Measurements from ENCODE around the gene MEIOB.

Gene MEIOB

GRCh38 chr16:1828645-1829410 lies 43.1 kb downstream of the MEIOB start:
- DNase-seq (ENCODE audit: low read depth): no peak

GRCh38 chr16:1826691-1827573 lies 45.0 kb downstream of the MEIOB start, which contains the start of the genes FAHD1 and HAGH:
Gene FAHD1, plus strand, starts transcription at chr16:1827206. Its CDS starts 33 bp downstream, at chr16:1827239.
Gene HAGH, minus strand, starts transcription at chr16:1826825. Its CDS starts 38 bp downstream, at chr16:1826787.
- peak; percentile 85 for DNase-seq (ENCODE audit: low read depth)

- no peak for DNase-seq (ENCODE audit: low read depth)
Observed at GRCh38 chr16:1825864-1826690, 45.9 kb downstream of the MEIOB start.

- no peak for DNase-seq (ENCODE audit: low read depth)
Observed at GRCh38 chr16:1825381-1825863, 46.5 kb downstream of the MEIOB start.

- no peak for DNase-seq (ENCODE audit: low read depth)
Observed at GRCh38 chr16:1823821-1824220, 48.1 kb downstream of the MEIOB start.

- DNase-seq (ENCODE audit: low read depth): no peak
Observed at GRCh38 chr16:1822801-1823200, 49.2 kb downstream of the MEIOB start.

- DNase-seq (ENCODE audit: low read depth): no peak
Observed at GRCh38 chr16:1821861-1822611, 49.9 kb downstream of the MEIOB start.

- no peak for DNase-seq (ENCODE audit: low read depth)
Observed at GRCh38 chr16:1820946-1821290, 51.0 kb downstream of the MEIOB start.

- DNase-seq (ENCODE audit: low read depth): no peak
Observed at GRCh38 chr16:1820096-1820945, 51.6 kb downstream of the MEIOB start.

- no peak for DNase-seq (ENCODE audit: low read depth)
Observed at GRCh38 chr16:1819611-1820010, 52.4 kb downstream of the MEIOB start.

- no peak for DNase-seq (ENCODE audit: low read depth)
Observed at GRCh38 chr16:1818873-1819525, 53.0 kb downstream of the MEIOB start.

GRCh38 chr16:1818204-1818872 lies 53.6 kb downstream of the MEIOB start:
- no peak for DNase-seq (ENCODE audit: low read depth)

- DNase-seq (ENCODE audit: low read depth): no peak
Observed at GRCh38 chr16:1817716-1818115, 54.2 kb downstream of the MEIOB start.

- no peak for DNase-seq (ENCODE audit: low read depth)
Observed at GRCh38 chr16:1817276-1817589, 54.7 kb downstream of the MEIOB start.

GRCh38 chr16:1816396-1817275 lies 55.3 kb downstream of the MEIOB start:
- no peak for DNase-seq (ENCODE audit: low read depth)

GRCh38 chr16:1815461-1815860 lies 56.5 kb downstream of the MEIOB start:
- no peak for DNase-seq (ENCODE audit: low read depth)

GRCh38 chr16:1812732-1813163 lies 59.2 kb downstream of the MEIOB start:
- DNase-seq (ENCODE audit: low read depth): no peak

- no peak for DNase-seq (ENCODE audit: low read depth)
Observed at GRCh38 chr16:1810536-1810935, 61.4 kb downstream of the MEIOB start.

Data from stimulated activated CD8-positive, alpha-beta memory T cell treated with anti-CD3 and anti-CD28 coated beads, Interleukin-12 subunit alpha, Interleukin-12 subunit beta, amount 100 ng/mL, for 4 hours (primary cell).